ENCODE results near the gene USP7.
"Not testable (repeated sequence)": the region's sequence is repeated elsewhere in the genome, so short reads cannot be mapped to it uniquely, and the experiment has no call there.

Gene USP7

GRCh38 chr16:8898660-8899318, 64.9 kb downstream of the USP7 start:
- no peak for DNase-seq

- DNase-seq, result no peak
Observed at GRCh38 chr16:8894736-8895334, 68.9 kb downstream of the USP7 start.

- no peak for DNase-seq
Observed at GRCh38 chr16:8893976-8894690, 69.6 kb downstream of the USP7 start.

- DNase-seq, result no peak
Observed at GRCh38 chr16:8893426-8893825, 70.3 kb downstream of the USP7 start.

GRCh38 chr16:8892101-8892575, 71.6 kb downstream of the USP7 start:
- no peak for DNase-seq

GRCh38 chr16:8890549-8890921, 73.2 kb downstream of the USP7 start:
- no peak for DNase-seq

GRCh38 chr16:8889893-8890548, 73.7 kb downstream of the USP7 start:
- DNase-seq, result no peak

GRCh38 chr16:8888951-8889892, 74.5 kb downstream of the USP7 start:
- no peak for DNase-seq

- DNase-seq, result no peak
Observed at GRCh38 chr16:8887952-8888560, 75.7 kb downstream of the USP7 start.

GRCh38 chr16:8887431-8887765, 76.3 kb downstream of the USP7 start:
- no peak for DNase-seq

- DNase-seq, result no peak
Observed at GRCh38 chr16:8886593-8887430, 76.9 kb downstream of the USP7 start.

- DNase-seq, result no peak
Observed at GRCh38 chr16:8885674-8886592, 77.8 kb downstream of the USP7 start.

GRCh38 chr16:8882725-8883377, 80.9 kb downstream of the USP7 start:
- no peak for DNase-seq

- no peak for DNase-seq
Observed at GRCh38 chr16:8882041-8882617, 81.6 kb downstream of the USP7 start, which contains the start of gene LITAFD. LITAFD (plus strand) TSS chr16:8882351; CDS start chr16:8884356, 2,005 bp downstream.

- no peak for DNase-seq
Observed at GRCh38 chr16:8880839-8881510, 82.7 kb downstream of the USP7 start.

GRCh38 chr16:8878523-8878911, 85.2 kb downstream of the USP7 start:
- no peak for DNase-seq

GRCh38 chr16:8877894-8878522, 85.7 kb downstream of the USP7 start:
- no peak for DNase-seq

- not testable (repeated sequence) for DNase-seq
Observed at GRCh38 chr16:8875317-8875716, 88.4 kb downstream of the USP7 start.
